GM13976 (cell line): ENCODE data around the gene ATP9A.

ENCODE experiments used
- DNase-seq: peaks from one replicate; pipeline ENCODE4 v3.0.0; 2012; ENCODE audit warnings: low spot score
- CTCF ChIP-seq: IDR thresholded peaks from 2 replicates; pipeline ENCODE4 v1.5.1; 2012; ENCODE audit warnings: borderline replicate concordance, mild to moderate bottlenecking; ENCODE audit not compliant: insufficient read depth; ENCODE audit errors: extremely low read depth, missing control alignments, control extremely low read depth
- in situ Hi-C: fragments of 300-500 bp; cut with MboI; formaldehyde crosslinking; loops from one replicate; pipeline ENCODE4 v1.12.0; 2022; ENCODE audit warnings: low sequenced_read_pairs, mixed read lengths, inconsistent platforms; ENCODE audit not compliant: unreplicated experiment

ATP9A gene

GRCh38 chr20:51562027-51562331 is 206.2 kb downstream of the ATP9A start:
- no peak for DNase-seq
- no peak for TF ChIP-seq CTCF
- in situ Hi-C loops: no loop called here

- TF ChIP-seq CTCF: no peak
- DNase-seq: no peak
- in situ Hi-C loops: no loop called here
Measured at GRCh38 chr20:51560550-51561307, 207.5 kb downstream of the ATP9A start.

GRCh38 chr20:51560042-51560441 is 208.1 kb downstream of the ATP9A start:
- DNase-seq: no peak
- no peak for TF ChIP-seq CTCF
- in situ Hi-C loops: no loop called here

GRCh38 chr20:51554538-51555165 is 213.5 kb downstream of the ATP9A start:
- TF ChIP-seq CTCF: no peak
- DNase-seq: no peak
- in situ Hi-C loops: no loop called here

- in situ Hi-C loops: no loop called here
- no peak for DNase-seq
- TF ChIP-seq CTCF: no peak
Measured at GRCh38 chr20:51553897-51554486, 214.2 kb downstream of the ATP9A start.

GRCh38 chr20:51551186-51551585 is 217.0 kb downstream of the ATP9A start:
- no peak for DNase-seq
- no peak for TF ChIP-seq CTCF
- in situ Hi-C loops: no loop called here
